Umbilical cord (tissue), 2 donors: ENCODE measurements around the gene AKAIN1. TPM values are rescaled to one million over a fixed set of nuclear protein-coding genes. Genes with fewer than 3 reads are reported as not detected.

Experiments
- DNase-seq: peaks from one replicate; pipeline ENCODE4 v3.0.0-alpha.2; 2015; ENCODE audit warnings: low spot score
- total RNA-seq: library from RNA; depleted of rRNA; stranded (reverse); fragments of >200 nt; gene quantifications from one replicate; pipeline ENCODE4 v1.2.3, GENCODE V29; 2014; ENCODE audit warnings: low replicate concordance; ENCODE audit not compliant: insufficient read depth

Gene AKAIN1
- total RNA-seq, 1 donor from 2014 or later, result not detected

DNA sequence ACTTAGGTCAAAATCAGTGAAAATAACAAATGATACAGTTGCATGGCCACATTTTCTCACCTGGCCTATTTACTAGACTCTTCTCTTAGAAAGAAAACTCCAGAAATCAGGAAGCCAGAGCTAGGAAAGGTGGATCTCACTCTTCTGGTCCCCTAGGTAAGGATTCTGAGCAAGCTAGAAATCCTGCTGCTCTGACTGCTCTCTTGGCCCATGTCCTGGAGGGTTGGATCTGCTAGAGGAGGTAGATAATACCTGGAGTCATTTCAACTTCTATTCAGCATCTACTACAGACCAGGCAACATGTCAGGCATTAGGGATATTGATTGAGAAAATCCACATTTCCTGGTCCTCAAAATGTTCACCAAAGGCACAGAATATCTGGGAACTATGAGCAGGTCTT, 34.9 kb downstream of the AKAIN1 start:
- DNase-seq, result no peak

DNA sequence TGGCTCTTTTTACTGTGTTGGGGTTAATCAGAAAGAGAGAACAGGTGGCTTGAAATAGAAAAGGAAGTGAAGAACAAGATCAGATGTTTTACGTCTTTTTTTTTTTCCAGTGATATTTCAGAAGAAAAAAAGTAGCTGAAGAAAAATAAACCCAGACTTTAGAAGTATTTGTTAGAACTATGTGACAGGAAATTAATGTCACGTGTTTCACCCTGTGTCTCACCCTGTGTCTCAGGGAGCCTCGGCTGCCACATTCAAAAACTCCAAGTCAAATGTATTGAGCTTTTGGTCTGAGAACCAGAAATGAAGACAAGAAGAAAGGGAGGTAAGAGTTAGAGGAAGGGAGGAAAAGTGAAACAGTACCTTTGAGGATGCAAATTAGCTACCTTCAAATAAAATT, 38.0 kb downstream of the AKAIN1 start:
- DNase-seq, result no peak

DNA sequence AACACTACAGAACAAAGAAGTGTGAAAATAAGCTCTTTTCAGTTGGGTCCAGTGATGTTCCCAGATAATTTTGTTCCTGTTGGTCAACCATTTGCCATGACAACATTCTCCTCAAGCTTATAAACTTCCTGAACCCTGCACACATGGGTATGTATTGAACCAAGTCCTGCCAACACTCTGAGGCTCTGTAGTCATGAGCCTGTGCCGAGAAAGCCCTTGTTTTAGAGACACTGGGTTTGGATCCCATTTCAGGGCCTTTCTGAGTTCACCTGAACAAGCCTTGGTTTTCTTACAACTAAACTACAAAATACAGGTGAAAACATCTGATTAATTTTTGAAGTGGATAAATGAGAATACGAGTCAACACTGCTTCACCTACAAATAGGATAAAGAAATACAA, 38.5 kb downstream of the AKAIN1 start:
- DNase-seq, result no peak

DNA sequence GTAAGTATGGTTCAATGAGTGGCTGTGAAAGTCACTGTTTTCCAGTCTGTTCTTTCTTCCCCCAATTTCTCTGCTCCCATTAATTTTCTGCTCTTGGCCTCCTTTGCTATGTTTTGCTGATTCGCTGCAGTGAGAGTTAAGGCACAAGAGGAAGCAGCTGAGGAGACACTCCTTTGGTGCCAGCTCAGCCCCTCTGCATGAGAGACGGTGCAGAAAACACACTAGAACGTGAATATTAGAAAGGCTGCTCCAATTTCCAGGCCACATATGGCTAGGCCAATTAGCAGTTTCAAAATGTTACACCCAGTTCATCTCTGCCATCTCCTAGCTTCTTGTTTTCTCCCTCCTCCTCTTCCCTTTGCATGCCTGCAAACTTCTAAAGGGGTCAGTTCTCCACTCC, 38.9 kb downstream of the AKAIN1 start:
- no peak for DNase-seq

DNA sequence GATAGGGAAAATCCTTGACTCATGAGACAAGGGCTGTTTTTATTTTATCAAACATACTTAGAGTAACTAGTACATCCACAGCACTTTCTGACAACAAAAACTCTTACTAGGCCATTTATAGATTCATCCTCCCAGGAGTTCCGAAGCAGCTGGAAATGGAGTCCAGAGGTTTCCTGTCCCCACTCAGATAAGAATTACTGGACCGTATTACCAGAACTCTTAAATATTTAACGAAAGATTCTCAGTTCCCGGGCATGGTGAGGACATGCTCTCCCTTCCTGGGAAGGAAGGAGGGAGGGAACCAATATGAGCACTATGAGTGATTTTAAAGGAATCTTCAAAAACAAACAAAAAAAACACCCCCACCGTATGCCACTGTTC, 41.2 kb downstream of the AKAIN1 start:
- no peak for DNase-seq

DNA sequence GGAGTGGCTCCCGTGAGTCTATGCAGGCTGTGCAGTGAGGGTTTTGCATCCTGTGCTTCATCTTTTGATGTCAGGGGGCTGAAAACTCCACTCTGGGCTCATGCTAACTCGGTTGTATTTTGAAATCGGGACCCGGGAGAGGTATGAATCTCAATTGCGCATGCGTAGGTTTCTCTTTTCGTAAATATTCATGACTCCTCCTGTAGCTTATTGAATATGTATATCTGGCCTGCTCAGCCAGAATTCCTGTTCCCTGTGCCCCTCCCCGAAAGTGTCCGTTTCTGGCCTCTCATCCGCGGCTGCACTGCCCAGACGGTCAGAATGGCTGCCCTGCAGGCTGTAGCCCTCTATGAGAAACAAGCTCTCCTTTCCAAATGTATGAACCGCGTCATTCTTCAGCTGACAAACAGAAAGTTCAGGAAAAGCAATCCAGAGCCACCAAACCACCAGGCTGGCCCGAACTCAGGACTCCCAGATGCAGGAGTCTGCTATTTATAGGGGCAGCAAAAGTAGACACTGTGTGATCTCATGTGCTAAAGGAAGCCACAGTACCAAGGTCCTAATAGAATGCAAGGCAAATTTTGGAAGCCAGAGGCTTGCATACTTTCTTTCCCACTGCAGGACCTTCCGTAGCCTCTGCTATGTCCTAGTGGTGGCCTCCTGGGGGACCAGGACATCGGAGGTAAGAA, 41.7 kb downstream of the AKAIN1 start:
- DNase-seq, result no peak

DNA sequence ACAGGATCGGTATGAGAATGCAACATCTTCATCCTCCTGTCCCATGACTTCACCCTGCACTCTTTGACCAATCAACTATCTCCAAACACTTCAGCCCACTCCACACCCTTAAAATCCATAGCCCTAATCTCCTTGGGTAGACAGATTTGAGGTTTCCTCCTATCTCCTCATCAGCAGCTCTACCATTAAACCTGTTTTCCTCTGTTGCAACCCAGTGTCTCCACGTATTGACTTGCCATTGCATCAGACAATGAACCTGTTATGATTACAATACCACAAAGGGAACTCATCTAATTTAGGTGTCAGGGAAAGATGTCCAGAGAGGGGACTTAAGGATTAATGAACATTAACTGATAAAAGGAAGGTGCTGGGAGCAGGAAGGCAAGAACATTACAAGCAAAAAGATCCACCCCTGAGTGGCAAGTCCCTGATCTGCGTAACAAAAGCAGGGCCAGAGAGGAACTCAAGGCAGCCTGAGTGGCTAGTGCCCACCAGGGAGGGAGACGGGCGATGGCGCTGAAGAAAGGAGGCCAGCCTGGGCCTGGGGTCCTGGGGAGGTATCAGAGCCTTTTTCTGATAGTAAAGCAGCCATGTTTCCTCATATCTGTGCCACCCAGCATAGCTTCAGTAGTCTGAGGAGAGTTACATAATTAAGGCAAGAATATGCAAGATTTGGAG, 44.6 kb downstream of the AKAIN1 start:
- DNase-seq, result no peak

DNA sequence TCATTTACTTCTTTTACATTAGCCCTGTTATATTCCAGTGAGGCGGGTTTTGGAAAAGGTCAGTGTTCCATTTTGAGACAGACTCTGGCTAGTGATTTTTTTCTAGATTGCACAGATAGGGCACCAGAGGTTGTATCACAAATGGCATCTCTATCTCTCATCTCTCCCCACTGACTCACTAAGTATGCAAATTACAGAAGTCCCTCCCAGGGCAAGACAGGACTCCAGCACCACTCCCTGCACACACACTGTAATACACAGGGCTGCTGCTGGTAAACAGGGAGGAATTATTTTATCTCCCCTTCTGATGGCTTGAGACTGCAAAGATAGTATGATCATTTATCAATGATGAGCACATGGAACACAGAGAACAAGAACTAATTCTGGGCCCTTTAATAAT, 46.2 kb downstream of the AKAIN1 start:
- no peak for DNase-seq

DNA sequence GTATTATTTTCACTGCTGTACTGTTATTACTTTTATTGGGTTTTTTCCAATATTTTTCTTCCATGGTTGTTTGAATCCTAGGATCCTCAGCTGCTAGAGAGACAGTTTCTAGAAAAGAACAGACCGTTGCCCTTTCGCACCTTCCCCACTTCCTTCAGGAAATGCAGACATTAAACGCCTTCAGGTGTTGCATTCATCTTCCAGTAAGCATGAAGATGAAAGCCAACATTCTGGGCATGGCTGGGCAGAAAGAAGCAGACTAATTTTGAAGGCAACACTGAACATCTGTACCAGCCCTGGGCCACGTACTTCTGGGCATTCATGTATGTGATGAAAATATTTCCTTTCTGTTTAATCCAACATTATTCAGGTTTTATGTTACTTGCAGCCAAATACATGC, 51.0 kb downstream of the AKAIN1 start:
- DNase-seq, result no peak

DNA sequence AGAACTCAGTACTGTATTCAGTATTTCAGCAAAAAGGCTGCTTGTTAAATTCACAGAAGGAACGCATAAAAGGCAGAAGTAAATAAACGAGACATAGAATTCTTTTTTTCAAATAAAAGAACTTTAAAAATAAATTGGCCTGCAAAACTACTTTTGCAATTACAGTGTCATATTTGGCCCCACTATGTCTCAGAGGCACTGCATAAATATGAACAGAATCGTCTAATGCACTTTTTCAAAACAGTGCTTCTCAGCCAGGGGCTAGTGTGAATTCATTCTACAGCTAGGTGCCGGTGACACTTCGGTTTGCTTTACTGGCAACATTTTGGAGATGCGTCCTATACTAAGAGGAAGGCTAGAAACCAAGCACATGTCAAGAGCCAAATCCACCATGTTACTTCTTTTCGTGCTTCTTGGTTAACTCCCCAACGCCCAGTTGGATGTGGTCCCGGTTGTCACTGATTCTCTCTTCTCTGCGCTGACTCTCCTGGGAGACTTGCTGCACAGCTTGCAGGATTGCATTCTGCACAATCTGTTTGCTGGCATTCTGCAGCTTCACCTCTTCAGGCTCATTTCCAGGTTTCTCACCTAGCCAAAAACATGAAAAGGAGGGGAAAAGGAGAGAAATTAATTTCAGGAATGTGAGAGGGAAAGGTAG, 51.8 kb downstream of the AKAIN1 start:
- DNase-seq, result no peak

DNA sequence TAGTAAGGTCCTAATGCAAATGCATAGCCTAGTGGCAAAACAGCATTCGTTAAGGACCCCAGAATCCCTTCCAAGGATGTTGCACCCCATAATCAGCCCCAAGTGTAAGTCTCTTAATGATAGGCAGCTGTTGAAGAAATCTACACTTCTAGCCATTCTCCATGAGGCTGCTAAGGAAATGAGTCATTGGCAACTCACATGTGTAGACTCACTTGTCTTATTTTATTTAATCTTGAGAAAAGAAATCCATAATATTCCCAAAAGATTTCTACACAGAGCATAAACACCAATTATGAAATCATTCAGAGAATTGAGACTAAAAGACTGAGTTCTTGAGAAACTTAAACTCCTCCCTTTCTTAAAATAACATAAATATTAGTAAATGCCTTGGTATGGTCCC, 52.4 kb downstream of the AKAIN1 start:
- DNase-seq, result no peak

DNA sequence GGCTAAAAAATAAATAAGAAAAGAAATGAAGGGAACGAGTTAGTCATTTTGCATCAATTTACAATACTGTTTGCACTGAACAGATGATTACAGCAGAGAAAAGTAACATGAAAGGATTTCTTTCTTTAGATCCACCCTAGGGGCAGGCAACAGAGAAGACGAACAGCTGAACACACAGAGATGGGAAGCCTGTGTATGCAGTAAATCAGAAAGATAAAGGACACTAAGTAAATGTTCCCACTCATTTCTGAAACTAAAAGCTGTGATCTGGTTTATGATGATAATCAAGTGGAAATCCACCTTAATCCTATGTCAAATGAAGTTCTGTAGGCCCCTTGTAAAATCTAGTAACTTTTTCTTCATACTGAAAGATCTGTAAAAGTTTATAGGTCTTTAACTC, 54.2 kb downstream of the AKAIN1 start:
- no peak for DNase-seq

DNA sequence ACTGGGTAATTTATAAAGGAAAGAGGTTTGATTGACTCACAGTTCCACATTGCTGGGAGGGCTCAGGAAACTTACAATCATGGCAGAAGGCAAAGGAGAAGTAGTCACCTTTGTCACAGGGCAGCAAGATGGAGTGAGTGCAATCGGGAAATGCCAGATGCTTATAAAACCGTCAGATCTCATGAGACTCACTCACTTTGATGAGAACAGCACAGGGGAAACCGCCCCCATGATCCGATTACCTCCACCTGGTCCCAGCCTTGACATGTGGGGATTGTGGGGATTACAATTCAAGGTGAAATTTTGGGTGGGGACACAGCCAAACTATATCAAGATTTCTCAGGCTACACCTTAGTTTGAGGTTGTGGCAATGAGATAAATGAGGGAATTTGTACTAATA, 54.9 kb downstream of the AKAIN1 start:
- no peak for DNase-seq

DNA sequence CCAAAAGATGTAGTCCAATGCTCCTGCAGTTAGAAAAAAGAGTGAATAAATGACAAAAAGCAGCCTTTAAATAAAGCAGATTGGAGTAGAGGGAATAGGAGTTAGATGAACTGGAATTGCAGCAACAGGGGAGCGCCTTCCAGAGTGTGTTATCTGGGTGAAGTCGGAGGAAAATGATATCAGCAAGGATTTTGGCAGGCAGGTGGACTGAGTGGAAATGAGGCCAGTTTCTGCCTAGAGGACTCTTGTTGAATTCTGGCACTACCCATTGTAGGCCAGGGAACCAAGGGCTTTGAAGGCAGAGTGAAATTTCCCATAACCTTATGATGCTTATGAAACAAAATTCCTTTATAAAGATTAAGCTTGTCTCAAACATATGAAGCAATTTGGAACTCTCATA, 59.8 kb downstream of the AKAIN1 start:
- DNase-seq, result no peak

DNA sequence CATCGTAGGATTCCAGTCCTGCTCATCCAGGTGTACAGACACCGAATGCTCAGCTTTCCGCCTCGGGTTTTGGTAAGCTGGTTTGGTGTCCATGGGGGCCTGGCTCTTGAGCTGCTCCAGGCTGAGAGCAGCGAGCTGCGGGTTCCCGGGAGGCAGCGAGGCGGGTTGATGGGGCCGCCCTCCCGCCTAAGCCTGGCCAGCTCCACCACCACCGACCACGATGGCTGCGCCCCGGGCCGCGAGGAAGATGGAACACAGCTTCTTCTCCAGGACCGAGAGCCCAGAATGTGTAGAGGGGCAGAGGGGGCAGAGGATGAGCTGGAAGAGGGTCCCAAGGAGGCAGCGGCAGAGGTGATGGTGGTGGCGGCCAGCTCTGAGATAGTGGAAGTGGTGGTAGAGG, 64.1 kb downstream of the AKAIN1 start:
- no peak for DNase-seq

DNA sequence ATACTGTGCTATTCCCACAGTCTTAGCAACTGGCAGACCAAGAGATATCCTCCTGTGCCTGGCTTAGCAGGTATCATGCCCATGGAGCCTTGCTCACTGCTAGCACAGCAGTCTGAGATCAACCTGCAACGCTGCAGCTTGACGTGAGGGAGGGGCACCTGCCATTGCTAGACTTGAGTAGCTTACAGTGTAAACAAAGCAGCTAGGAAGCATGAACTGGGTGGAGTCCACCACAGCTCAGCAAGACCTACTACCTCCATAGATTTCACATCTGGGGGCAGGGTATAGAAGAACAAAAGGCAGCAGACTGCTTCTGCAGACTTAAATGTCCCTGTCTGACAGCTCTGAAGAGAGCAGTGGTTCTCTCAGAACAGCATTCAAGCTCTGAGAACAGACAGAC, 74.8 kb downstream of the AKAIN1 start:
- DNase-seq, result no peak

DNA sequence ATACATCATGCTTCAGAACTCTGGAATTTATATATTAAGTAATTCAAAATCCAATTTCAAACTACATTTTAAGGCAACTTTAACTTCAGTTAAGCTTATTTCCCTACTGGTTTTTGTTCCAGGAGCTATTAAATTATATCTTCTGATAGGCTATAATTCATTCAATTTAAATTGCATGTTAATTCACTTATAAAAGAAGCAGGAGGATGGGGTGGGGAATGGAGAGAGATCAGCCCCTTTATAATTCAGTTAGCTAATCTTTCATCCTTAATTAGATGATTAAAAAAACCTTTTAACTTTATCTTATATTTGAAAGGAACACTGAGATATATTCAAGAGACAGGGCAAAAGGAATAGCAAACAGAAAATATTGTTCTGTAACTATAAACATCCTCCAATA, 86.8 kb downstream of the AKAIN1 start:
- no peak for DNase-seq

DNA sequence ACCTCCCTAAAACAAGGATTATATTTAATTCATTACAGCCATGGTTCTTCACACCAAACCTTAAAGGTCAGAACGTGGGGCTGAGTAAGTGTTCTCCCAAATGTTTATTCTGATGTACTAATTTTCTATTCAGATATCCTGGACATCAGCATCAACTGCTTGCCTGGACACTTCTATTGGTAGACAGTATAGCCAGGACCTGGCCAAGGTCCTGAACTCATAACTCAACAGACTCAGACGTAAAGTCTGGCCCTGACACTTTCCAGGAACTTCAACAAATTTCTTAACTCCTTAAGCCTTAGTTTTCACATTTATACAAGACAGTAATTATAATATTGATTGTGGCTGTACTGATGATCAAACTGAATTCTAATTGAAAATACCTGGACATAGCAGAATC, 89.1 kb downstream of the AKAIN1 start:
- peak; percentile 5 for DNase-seq

DNA sequence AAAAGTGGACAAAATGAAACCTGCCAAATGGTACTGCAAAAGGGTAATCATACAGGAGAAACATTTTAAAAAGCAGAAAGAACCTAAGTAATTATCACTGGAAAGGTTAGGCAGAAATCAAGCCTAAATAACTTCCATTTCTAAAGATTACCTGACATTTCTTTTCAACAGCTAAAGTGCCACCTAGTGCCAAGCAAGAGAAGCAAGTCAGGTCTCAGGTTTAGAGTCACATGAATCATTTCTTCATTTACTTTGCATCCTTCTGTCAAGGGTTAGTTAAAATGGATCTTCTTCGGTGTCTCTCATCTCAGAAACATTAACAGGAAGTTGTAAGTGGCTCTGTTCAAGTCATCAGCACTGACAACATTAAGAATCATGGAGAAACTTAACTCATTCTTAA, 90.3 kb downstream of the AKAIN1 start:
- no peak for DNase-seq

DNA sequence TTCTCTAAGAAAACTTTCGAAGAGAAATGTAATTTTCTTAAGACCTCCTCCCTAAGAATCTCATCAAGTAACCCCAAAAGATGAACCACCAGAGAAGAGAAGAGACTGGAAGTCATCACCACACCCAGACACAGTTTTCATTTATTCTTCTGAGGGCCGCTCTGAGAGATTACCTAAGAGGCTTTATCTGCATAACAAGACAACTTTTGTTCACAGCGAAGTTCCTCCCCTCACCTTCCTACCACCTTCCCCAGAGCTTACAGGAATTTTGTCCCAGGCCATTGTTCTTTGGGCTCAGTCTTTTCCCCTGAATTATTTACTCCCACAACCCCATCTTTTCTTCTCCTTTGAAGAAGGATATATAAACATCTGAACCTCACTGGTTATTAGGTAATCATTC, 92.8 kb downstream of the AKAIN1 start:
- no peak for DNase-seq

DNA sequence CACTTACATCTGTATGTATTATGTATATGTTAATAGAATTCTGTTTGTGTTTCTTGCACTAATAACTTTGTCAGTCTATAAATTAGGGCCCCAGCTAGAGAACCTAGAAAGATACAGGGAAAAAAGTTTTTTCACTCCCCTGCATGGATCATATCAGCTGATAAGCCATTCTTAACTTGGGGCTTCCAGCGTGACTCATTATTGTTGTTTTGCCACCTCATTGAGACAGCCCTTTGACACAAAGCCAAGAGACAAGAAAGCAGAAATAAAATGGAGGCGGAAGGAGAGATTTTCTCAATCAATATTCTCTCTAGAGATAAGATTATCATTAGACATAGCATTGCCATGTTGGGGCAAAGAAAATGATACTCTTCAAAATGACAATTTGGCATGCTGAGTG, 93.4 kb downstream of the AKAIN1 start:
- no peak for DNase-seq

DNA sequence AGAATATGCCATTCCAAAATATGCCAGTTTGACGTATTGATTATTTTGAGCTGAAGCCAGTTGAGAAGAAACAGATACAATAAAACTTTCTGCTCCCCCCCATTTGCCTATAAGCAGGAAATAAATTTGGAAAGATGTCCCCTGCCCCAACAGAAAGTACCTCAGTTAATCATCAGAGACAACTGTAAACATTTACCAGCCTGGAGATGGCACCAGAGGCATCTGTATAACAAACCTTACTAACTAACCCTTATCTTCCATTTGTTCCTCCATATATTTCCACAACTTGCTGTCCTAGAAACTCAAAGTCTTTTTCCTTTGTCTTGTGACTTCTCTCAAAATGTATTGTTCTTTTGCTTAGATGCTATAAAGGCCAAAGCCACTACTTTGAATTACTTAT, 93.8 kb downstream of the AKAIN1 start:
- DNase-seq, result no peak

DNA sequence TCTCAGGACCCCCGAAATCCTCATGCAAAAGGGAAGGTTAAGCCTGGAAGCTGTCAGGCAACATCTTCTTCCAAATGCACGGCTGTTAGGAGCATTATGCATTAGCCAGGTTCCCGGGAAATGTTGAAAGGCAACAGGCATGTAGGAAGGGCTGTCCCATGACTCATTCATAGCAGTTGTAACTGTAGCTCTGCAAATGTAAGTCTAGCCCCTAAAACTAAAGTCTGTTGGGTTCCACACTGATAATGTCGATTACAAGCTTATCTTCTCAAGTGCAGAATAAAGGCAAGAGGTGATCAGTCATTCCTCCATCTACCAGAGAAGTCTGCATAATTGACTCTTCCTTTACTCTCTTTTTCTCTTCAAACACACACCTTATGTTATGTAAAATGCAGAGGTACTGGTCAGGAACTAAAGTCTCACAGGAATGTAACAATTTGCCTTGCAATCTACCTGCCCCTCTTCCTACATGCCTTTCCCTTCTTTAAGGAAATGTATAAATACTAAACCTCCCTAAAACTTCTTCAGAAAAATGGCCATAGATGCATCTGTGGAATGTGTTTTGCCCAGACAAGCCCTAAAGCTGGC, 99.8 kb downstream of the AKAIN1 start:
- DNase-seq, result peak; percentile 8
